ENCODE data around the gene TICAM1. TPM values are rescaled to one million over a fixed set of nuclear protein-coding genes. Genes with fewer than 3 reads are reported as not detected.

TICAM1 gene
- total RNA-seq, 1 experiment from 2014 or later = 0.61 TPM

DNA sequence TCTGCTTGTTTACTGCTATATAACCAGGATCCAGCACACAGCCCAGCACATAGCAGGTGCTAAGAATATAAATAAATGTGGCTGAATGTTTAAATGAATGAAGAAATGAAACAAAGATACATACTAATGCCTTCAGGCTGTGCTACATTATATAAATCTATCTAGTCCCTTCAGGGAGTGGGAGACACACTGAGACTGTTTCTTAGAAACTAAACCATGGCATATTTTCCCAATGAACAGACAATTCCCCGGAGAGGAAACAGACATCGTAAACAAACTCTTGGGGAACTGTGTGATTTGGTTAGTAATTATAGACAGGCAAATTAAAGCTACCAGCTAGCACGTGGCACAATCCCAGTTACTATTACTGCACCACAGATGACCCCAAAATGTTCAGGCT is 49.7 kb downstream of the TICAM1 start:
- Mint-ChIP-seq H3K9me3 (peaks cover 7% of the 10 kb centered on the region), H3K36me3 (no peaks in the 10 kb centered on the region), H3K4me3 (no peak overlapping the region), H3K27me3 (ENCODE audit: low read depth) (peaks cover 17% of the 10 kb centered on the region), H3K27ac (no peak overlapping the region), H3K4me1 (no peaks in the 10 kb centered on the region)
- TF ChIP-seq ELF4 (CRISPR knock-in tag; IDR thresholded peaks at IDR 0.05; ENCODE audit: low read depth) (no peak), TP53 (CRISPR knock-in tag; IDR thresholded peaks at IDR 0.05) (no peak), ZNF423 (CRISPR knock-in tag; IDR thresholded peaks at IDR 0.05) (no peak), SMAD4 (CRISPR knock-in tag; IDR thresholded peaks at IDR 0.05) (no peak), IRF1 (CRISPR knock-in tag; IDR thresholded peaks at IDR 0.05) (no peak), ATF3 (CRISPR knock-in tag; conservative IDR thresholded peaks at IDR 0.05) (no peak), ZNF317 (CRISPR knock-in tag; IDR thresholded peaks at IDR 0.05; ENCODE audit: borderline replicate concordance, low read depth) (no peak), GTF2I (CRISPR knock-in tag; conservative IDR thresholded peaks at IDR 0.05) (no peak), GRHL2 (CRISPR knock-in tag; IDR thresholded peaks at IDR 0.05; ENCODE audit: insufficient replicate concordance, severe bottlenecking) (no peak), MYBL2 (CRISPR knock-in tag; IDR thresholded peaks at IDR 0.05) (no peak)
- TF ChIP-seq, protein P1, sequence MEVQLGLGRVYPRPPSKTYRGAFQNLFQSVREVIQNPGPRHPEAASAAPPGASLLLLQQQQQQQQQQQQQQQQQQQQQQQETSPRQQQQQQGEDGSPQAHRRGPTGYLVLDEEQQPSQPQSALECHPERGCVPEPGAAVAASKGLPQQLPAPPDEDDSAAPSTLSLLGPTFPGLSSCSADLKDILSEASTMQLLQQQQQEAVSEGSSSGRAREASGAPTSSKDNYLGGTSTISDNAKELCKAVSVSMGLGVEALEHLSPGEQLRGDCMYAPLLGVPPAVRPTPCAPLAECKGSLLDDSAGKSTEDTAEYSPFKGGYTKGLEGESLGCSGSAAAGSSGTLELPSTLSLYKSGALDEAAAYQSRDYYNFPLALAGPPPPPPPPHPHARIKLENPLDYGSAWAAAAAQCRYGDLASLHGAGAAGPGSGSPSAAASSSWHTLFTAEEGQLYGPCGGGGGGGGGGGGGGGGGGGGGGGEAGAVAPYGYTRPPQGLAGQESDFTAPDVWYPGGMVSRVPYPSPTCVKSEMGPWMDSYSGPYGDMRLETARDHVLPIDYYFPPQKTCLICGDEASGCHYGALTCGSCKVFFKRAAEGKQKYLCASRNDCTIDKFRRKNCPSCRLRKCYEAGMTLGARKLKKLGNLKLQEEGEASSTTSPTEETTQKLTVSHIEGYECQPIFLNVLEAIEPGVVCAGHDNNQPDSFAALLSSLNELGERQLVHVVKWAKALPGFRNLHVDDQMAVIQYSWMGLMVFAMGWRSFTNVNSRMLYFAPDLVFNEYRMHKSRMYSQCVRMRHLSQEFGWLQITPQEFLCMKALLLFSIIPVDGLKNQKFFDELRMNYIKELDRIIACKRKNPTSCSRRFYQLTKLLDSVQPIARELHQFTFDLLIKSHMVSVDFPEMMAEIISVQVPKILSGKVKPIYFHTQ (CRISPR knock-in tag; IDR thresholded peaks at IDR 0.05) = no peak
- TF ChIP-seq, protein P2, sequence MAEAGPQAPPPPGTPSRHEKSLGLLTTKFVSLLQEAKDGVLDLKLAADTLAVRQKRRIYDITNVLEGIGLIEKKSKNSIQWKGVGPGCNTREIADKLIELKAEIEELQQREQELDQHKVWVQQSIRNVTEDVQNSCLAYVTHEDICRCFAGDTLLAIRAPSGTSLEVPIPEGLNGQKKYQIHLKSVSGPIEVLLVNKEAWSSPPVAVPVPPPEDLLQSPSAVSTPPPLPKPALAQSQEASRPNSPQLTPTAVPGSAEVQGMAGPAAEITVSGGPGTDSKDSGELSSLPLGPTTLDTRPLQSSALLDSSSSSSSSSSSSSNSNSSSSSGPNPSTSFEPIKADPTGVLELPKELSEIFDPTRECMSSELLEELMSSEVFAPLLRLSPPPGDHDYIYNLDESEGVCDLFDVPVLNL (CRISPR knock-in tag; IDR thresholded peaks at IDR 0.05; ENCODE audit: borderline replicate concordance, low read depth) = no peak
- DNase-seq (ENCODE audit: low spot score) (no peak), ATAC-seq (no peak)
- ChIA-PET CTCF (interaction anchor here (0.6 to 2.8 kb wide), 2 partner anchors 9 to 74 kb away, joined by 7 to 15 read pairs; partner anchors contain the start of gene FEM1A), POLR2A (no interaction called here)

- H3K9me3 Mint-ChIP-seq = peaks cover 7% of the 10 kb centered on the region
- DNase-seq (ENCODE audit: low spot score) = no peak
- peaks cover 20% of the 10 kb centered on the region for H3K27me3 Mint-ChIP-seq (ENCODE audit: low read depth)
- H3K36me3 Mint-ChIP-seq = no peaks in the 10 kb centered on the region
- CTCF ChIA-PET = interaction anchor here (0.5 to 2.8 kb wide), 3 partner anchors 10 to 136 kb away, joined by 3 to 15 read pairs (median 7); partner anchors contain the start of gene FEM1A
- H3K4me1 Mint-ChIP-seq = no peaks in the 10 kb centered on the region
- no peak overlapping the region for H3K27ac Mint-ChIP-seq
- H3K4me3 Mint-ChIP-seq = no peak overlapping the region
- no peak for ATAC-seq
- POLR2A ChIA-PET = no interaction called here
- TF ChIP-seq ATF3 (CRISPR knock-in tag; conservative IDR thresholded peaks at IDR 0.05) (no peak), MYBL2 (CRISPR knock-in tag; IDR thresholded peaks at IDR 0.05) (no peak), NR3C1 (CRISPR knock-in tag; conservative IDR thresholded peaks at IDR 0.05; ENCODE audit: low read depth) (no peak), JAZF1 (CRISPR knock-in tag; IDR thresholded peaks at IDR 0.05) (no peak), IRF1 (CRISPR knock-in tag; IDR thresholded peaks at IDR 0.05) (no peak), SMAD4 (CRISPR knock-in tag; IDR thresholded peaks at IDR 0.05) (no peak), E2F5 (CRISPR knock-in tag; IDR thresholded peaks at IDR 0.05) (no peak), ZNF416 (CRISPR knock-in tag; IDR thresholded peaks at IDR 0.05) (no peak), SMAD3 (CRISPR knock-in tag; IDR thresholded peaks at IDR 0.05; ENCODE audit: borderline replicate concordance) (no peak), ELF4 (CRISPR knock-in tag; IDR thresholded peaks at IDR 0.05; ENCODE audit: low read depth) (no peak)
- TF ChIP-seq, protein P3, sequence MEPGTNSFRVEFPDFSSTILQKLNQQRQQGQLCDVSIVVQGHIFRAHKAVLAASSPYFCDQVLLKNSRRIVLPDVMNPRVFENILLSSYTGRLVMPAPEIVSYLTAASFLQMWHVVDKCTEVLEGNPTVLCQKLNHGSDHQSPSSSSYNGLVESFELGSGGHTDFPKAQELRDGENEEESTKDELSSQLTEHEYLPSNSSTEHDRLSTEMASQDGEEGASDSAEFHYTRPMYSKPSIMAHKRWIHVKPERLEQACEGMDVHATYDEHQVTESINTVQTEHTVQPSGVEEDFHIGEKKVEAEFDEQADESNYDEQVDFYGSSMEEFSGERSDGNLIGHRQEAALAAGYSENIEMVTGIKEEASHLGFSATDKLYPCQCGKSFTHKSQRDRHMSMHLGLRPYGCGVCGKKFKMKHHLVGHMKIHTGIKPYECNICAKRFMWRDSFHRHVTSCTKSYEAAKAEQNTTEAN (CRISPR knock-in tag; IDR thresholded peaks at IDR 0.05) = no peak
- TF ChIP-seq, protein P4, sequence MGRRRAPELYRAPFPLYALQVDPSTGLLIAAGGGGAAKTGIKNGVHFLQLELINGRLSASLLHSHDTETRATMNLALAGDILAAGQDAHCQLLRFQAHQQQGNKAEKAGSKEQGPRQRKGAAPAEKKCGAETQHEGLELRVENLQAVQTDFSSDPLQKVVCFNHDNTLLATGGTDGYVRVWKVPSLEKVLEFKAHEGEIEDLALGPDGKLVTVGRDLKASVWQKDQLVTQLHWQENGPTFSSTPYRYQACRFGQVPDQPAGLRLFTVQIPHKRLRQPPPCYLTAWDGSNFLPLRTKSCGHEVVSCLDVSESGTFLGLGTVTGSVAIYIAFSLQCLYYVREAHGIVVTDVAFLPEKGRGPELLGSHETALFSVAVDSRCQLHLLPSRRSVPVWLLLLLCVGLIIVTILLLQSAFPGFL (CRISPR knock-in tag; IDR thresholded peaks at IDR 0.05; ENCODE audit: borderline replicate concordance) = no peak
- TF ChIP-seq, protein P5, sequence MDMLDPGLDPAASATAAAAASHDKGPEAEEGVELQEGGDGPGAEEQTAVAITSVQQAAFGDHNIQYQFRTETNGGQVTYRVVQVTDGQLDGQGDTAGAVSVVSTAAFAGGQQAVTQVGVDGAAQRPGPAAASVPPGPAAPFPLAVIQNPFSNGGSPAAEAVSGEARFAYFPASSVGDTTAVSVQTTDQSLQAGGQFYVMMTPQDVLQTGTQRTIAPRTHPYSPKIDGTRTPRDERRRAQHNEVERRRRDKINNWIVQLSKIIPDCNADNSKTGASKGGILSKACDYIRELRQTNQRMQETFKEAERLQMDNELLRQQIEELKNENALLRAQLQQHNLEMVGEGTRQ (CRISPR knock-in tag; IDR thresholded peaks at IDR 0.05) = no peak
- TF ChIP-seq, protein P6, sequence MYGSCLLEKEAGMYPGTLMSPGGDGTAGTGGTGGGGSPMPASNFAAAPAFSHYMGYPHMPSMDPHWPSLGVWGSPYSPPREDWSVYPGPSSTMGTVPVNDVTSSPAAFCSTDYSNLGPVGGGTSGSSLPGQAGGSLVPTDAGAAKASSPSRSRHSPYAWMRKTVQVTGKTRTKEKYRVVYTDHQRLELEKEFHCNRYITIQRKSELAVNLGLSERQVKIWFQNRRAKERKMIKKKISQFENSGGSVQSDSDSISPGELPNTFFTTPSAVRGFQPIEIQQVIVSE (CRISPR knock-in tag; IDR thresholded peaks at IDR 0.05; ENCODE audit: borderline replicate concordance) = no peak
Observed at GRCh38 chr19:4780860-4781259, 50.7 kb downstream of the TICAM1 start.
